GM18951 (cell line): ENCODE data around the gene LIN7B.

Experiments
- POLR2A ChIP-seq: IDR thresholded peaks from 4 replicates; pipeline ENCODE4 v1.6.1; 2011; ENCODE audit warnings: mild to moderate bottlenecking; ENCODE audit not compliant: insufficient read length, insufficient read depth; ENCODE audit errors: extremely low read depth
- in situ Hi-C: fragments of 300-500 bp; cut with MboI; formaldehyde crosslinking; loops from one replicate; pipeline ENCODE4 v1.12.0; 2022; ENCODE audit warnings: low sequenced_read_pairs, mixed read lengths, inconsistent platforms; ENCODE audit not compliant: unreplicated experiment

The LIN7B gene

DNA sequence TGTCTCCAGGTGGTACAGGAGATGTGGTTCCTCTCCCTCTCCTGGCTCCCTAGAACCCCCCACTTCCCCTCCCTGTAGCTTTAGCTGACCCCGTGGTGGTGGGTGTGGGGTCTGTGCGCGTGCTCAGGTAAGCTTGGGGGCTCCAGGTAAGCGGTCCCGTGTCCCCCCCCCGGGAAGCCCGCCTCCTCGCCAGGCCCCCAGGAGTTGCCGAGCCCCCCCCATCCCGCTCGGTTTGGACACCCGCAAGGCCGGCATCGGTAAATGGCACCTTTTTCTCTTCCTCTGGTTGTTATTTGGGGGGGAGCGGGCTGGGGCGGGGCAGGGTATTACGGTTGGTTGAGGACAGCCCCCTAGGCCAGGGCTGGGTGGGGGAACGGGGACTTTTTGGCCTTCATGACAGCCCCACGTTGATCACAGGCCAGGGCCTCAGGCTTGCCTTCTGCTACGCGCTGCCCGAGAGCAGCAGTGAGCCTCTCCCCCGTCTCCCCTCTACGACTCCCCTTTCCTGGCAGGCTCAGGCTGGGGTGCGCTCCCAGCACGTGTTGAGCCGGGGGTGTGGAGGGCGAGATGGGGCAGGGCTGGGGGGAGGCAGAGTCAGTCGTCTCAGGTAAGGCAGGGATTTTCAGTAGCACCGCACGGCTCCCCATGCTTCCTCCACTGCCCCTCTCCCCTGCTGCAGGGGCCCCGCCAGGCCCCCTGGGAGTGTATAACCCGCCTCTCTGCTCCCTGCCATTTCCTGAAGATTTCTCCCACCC, 10.7 kb upstream of the LIN7B start:
- no peak for TF ChIP-seq POLR2A
- in situ Hi-C loops = no loop called here

DNA sequence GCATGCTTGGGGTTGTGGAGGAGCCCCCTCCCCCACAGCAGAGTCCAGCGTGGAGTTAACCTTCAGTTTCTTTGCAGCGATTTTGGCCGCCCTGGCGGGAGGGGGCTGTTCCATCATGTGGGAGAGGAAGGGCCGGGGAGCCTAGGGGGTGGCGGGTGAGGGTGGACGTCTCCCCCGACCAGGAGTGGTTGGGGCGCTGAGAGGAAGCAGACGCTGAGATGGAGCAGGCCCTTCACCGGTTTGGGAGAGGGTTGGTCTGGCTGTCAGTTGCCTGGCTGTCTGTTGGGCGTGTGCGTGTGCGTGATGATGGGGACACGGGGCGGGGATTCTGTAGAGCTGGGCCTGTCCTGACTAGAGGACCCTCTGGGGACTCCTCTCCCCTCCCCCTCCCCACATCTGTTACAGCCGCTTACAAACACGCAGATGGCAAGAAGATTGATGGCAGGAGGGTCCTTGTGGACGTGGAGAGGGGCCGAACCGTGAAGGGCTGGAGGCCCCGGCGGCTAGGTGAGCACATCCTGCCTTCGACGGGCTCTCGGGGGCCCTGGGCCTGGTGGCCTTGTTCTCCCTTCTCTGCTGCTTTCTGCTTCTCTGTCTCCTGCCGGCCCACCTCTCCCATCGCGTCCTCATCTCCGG, 9.8 kb upstream of the LIN7B start:
- in situ Hi-C loops = no loop called here
- TF ChIP-seq POLR2A = no peak

DNA sequence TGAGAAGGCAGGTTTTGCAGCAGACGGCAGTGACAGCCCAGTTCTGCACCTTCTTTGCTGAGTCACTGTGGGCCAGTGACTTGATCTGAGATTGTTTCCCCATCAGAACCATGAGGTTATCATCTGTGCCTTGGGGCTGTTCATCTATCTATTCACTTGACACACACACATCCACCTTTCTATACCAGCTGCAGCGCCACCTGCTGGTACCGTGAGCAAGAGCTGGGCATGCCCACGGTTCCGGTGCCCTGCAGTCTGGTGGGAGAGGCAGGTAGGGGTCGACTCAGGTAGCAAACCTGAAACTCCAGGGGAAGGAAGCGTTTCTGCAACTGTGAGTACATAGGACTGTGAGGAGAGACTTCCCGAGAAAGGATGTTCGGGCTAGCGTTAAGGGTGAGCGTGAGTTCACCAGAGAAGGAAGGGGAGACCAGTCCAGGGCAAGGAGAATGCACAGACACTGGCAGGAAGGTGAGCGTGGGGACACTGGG, 7.5 kb upstream of the LIN7B start:
- no peak for TF ChIP-seq POLR2A
- in situ Hi-C loops = no loop called here

DNA sequence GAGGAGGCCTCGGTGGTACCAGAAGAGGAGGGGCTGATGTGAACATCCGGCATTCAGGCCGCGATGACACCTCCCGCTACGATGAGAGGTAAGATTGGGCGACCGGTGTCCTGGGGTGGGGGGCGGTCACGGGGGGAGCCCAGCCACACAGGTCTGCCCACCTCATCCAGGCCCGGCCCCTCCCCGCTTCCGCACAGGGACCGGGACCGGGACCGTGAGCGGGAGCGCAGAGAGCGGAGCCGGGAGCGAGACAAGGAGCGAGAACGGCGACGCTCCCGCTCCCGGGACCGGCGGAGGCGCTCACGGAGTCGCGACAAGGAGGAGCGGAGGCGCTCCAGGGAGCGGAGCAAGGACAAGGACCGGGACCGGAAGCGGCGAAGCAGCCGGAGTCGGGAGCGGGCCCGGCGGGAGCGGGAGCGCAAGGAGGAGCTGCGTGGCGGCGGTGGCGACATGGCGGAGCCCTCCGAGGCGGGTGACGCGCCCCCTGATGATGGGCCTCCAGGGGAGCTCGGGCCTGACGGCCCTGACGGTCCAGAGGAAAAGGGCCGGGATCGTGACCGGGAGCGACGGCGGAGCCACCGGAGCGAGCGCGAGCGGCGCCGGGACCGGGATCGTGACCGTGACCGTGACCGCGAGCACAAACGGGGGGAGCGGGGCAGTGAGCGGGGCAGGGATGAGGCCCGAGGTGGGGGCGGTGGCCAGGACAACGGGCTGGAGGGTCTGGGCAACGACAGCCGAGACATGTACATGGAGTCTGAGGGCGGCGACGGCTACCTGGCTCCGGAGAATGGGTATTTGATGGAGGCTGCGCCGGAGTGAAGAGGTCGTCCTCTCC, 6.3 kb upstream of the LIN7B start:
- in situ Hi-C loops = no loop called here
- no peak for TF ChIP-seq POLR2A

DNA sequence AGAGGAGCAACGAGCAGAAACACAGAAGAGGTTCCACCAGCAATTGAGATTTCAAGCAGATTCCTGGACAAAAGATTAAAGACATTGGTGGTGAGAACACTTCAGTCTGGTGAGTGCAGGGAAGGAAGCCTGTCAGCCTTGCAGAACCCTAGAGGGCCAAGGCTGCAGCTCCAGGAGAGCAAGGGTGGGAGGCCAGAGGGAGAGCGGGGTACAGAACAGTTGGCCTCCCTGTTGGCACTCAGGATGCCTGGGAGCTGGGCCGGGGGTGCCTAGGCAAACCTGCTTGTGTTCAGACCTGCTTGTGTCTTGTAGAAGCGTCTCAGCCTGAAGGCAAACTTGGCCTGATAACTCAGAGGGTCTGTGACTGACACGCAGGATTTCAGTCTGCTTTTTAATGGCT, 5.1 kb upstream of the LIN7B start:
- TF ChIP-seq POLR2A = no peak
- in situ Hi-C loops = no loop called here

DNA sequence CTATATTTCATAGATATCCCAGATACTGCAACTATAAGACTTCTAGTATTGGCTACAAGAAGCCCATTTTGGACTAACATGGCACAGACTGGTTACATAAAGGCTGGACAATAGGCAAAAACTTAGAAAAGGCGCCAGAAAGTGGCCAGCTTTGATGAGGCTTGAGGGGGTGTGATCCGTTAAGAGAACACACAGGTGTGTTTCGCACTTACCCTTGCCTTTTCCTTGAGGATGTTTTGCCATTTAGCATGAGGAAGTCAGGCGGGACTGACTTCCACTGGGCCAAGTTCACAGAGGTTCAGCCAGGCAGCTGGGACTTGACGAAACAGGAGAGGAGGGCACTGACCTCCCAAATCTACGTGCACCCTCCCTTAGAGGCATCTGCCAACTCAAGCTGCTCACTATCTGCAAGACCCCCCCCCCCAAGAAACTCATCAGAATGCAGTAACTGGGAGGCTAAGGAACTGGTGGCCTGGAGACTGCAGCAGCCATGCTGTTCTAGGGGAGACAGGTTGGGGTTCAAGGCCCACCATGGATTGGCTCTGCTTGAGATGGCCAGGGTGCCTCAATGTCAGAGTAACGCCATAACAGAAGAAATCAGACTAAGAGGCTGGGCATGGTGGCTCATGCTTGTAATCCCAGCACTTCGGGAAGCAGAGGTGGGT, 4.5 kb upstream of the LIN7B start:
- in situ Hi-C loops = no loop called here
- no peak for TF ChIP-seq POLR2A

DNA sequence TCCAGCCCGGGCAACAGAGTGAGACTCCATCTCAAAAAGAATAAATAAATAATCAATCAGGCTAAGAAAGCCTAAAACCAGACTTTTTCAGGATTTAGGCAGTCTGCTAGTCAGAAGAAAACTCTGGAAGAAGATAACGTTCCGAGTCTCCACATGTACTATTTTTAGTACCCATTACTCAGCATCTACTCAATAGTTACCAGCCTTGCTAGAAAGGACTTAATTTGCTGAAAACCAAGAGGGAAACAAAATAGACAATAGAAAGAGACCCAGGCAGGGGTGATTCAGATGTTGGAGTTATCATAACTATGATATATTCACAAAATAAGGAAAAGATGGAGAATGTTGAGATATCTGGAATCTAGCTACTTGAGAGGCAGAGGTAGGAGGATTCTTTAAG, 3.6 kb upstream of the LIN7B start:
- in situ Hi-C loops = no loop called here
- TF ChIP-seq POLR2A = no peak

DNA sequence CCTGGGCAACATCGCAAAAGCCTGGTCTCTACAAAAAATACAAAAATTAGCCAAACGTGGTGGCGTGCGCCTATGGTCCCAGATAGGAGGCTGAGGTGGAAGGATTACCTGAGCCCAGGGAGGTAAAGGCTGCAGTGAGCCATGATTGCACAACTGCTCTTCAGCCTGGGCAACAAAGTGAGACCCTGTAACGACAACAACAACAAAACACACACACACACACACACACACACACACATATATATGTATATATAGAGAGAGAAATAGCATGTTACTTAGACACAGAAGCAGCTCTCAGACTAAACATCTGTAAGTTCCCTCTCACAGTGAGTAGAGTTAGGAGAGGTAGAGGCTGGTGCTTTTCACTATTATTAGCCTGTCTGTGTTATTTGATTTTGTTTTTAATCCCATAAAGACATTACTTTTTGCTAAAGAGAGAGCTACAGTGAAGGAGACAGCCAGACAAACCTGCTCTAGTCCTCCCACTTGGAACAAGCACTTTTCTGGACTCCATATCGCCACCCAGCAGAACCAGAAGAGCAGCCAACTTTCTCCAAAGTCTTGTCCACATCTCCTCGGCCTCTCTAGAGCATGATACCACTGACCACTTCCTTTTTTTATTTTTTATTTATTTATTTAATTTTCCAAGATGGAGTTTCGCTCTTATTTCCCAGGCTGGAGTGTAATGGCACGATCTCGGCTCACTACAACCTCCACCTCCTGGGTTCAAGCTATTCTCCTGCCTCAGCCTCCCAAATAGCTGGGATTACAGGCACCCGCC, 2.8 kb upstream of the LIN7B start:
- TF ChIP-seq POLR2A = no peak
- in situ Hi-C loops = no loop called here

DNA sequence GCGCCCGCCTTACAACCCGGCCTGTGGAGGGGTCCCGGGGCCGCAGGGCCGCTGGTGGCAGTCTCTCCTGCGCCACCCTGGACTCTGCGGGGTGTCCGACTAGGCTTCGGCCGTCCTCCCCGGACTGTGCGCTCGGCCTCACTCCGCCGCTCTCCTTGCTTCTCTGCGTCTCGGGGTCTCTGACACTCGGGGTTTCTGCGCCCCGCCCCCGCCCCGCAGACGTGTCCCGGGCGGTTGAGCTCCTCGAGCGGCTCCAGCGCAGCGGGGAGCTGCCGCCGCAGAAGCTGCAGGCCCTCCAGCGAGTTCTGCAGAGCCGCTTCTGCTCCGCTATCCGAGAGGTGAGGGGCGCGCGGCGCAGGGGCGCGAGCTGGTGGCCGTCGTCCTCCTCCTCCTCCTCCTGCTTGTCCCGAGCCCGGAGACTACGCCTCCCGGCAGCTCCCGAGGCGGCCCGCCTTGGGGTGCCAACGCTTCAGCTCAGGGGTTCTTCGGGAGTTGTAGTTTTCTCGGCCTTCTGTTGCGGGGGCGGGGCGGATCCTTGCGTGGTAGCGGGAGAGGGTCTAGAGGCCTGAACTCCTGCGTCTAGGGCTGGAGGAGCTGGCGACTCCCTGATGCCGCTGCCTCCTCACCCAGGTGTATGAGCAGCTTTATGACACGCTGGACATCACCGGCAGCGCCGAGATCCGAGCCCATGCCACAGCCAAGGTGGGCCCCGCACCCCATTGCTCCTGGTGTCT, 627 bp downstream of the LIN7B start:
- TF ChIP-seq POLR2A = no peak
- in situ Hi-C loops = no loop called here

DNA sequence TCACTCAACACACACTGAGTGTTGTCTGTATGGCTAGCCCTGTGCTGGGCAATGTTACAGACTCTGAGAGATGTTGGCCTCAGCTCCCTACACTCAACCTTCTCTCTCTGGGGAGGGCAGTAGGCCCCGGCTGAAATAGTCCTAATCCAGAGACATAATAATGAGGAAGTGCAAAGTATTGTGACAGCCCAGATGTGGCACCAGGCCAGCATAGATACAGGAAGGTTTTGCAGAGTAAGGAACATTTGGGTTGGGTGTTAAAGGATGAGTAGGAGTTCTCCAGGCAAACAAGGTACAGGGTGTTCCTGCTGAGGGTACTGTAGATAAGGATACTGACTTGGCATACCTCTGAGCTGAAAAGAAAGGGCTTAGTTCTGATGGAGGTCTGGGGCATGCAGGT, 2.4 kb downstream of the LIN7B start:
- in situ Hi-C loops = no loop called here
- no peak for TF ChIP-seq POLR2A

DNA sequence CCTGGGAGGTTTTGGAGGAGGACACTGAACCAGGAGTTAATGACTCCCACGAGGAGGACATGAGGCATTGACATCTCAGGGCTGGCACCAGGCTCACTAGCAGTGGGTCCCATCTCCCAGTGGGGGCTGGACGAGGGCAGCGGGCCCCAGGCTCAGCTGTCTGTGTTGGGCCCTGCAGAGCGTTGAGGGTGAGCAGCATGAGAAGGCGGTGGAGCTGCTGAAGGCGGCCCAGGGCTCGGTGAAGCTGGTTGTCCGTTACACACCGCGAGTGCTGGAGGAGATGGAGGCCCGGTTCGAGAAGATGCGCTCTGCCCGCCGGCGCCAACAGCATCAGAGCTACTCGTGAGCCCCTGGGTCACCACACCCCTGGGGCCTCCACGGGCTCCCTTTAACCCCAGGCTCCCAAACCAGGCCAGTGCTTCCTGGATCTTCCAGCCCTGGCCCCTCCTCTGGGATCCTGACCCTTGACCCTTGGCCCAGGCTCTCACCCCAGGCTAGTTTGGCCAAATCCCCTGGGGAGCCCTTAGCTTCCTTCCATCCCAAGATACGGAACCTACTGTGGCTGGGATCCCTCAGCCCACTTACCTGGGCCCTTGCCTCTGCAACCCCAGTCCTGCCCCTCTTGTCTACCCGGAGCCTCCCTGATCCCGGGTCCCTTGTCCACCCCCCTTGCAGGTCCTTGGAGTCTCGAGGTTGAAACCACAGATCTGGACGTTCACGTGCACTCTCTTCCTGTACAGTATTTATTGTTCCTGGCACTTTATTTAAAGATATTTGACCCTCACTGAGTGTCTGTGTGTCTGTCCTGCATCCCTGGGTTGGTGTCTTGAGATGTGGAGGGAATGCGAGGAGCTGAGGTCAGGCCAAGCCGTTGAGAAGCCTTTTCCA, 3.8 kb downstream of the LIN7B start:
- in situ Hi-C loops = no loop called here
- no peak for TF ChIP-seq POLR2A
